Measurements from ENCODE around the gene RAX2.
"Not testable (repeated sequence)": the region's sequence is repeated elsewhere in the genome, so short reads cannot be mapped to it uniquely, and the experiment has no call there.

The RAX2 gene

DNA sequence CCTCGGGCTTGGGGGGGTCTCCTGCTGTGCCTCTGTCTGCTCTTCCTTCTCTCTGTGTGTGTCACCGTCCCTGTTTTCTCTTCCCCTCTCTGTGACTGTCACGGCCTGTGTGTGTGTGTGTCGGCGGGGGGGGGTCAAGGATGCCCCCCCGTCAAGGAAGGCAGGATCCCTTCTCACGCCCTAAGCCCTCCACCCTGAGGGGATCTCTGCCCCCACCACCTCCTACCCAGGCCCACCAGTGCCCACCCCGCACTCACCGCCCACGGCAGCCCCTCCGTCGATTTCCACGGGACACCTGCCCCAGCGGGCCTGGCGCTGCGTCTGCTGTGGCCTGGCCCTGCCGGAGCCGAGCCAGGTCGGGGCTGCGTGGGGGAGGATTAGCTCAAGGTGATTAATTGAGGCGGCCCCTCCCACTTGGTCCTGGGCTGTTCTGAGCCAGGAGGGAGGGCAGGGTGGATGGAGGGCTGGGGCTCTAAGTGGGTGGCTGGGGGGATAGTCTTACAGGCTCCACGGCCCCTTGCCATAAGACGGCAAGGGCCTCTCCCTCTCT is at the start of gene RAX2:
Gene RAX2, minus strand, starts transcription at position 323 of the 550 bp plus-strand sequence. CDS start 486 bp downstream, outside the sequence.
- no peaks in the 10 kb centered on the region for H3K9me3 ChIP-seq (ENCODE audit: control insufficient read depth, insufficient read depth, low read length)
- H3K4me3 ChIP-seq (ENCODE audit: low read length), result no peak within 1 kb of the TSS
- peaks cover 4% of the 10 kb centered on the region; the same call in 1 of the 2 replicates for H3K36me3 ChIP-seq (ENCODE audit: control insufficient read depth, insufficient read depth, low read length)
- no peaks in the 10 kb centered on the region for H3K27me3 ChIP-seq (ENCODE audit: control insufficient read depth, insufficient read depth, low read length)
- DNase-seq (ENCODE audit: low read depth, low spot score), result no peak
- H3K27ac ChIP-seq (ENCODE audit: low read length), result no peak within 1 kb of the TSS
- H3K4me1 ChIP-seq (ENCODE audit: control insufficient read depth, insufficient read depth, low read length), result peaks cover 8% of the 10 kb centered on the region; the same call in 1 of the 2 replicates
- WGBS (ENCODE audit: insufficient coverage, insufficient read length), result no CpG with 5 or more reads among the region's 23 CpGs

DNA sequence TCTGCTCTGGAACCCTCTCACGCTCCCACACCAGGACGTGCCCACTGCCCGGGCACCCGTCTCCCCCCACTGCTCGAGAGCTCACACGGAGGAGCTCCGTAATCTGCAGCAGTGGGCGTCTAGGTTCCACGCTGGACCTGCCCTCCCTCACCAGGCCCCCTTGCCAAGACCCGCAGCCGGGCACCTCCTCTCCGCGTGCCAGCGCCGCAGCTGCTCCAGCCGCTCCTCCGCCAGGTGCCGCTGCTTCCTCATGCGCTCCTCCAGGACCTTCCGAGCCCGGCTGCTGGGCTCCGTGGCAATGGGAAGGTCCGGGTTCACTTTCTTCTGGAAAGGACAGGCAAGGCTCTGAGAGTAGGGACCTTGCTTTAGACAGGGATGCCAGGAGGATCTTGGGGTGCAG is 49.1 kb upstream of the RAX2 start:
- Histone ChIP-seq H3K9me3 (ENCODE audit: control insufficient read depth, insufficient read depth, low read length) (no peaks in the 10 kb centered on the region), H3K4me1 (ENCODE audit: control insufficient read depth, insufficient read depth, low read length) (no peaks in the 10 kb centered on the region), H3K27ac (ENCODE audit: low read length) (no peak overlapping the region), H3K36me3 (ENCODE audit: control insufficient read depth, insufficient read depth, low read length) (no peaks in the 10 kb centered on the region), H3K4me3 (ENCODE audit: low read length) (no peak overlapping the region), H3K27me3 (ENCODE audit: control insufficient read depth, insufficient read depth, low read length) (no peaks in the 10 kb centered on the region)
- DNase-seq (ENCODE audit: low read depth, low spot score), result no peak
- WGBS (ENCODE audit: insufficient coverage, insufficient read length), result no CpG with 5 or more reads among the region's 23 CpGs

DNA sequence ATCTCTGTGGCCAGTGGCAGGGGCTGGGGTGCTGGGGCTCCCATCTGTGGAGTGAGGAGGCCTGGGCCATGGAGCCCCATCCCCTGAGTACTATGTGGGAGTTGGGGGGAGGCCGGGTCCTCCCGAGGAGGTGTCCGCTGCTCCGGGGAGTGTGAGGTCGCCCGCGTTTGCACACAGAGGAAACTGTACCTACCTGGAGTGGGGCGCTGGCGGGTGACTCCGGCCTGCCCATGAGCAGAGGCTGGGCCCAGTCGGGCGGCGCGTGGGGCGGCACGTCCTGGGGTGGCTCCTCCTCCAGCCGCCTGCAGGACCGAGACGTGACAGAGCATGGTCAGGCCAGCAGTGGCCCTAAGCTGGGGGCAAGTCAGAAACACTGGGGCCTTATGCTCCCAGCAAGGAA is 48.0 kb upstream of the RAX2 start:
- Histone ChIP-seq H3K36me3 (ENCODE audit: control insufficient read depth, insufficient read depth, low read length) (no peaks in the 10 kb centered on the region), H3K27me3 (ENCODE audit: control insufficient read depth, insufficient read depth, low read length) (no peaks in the 10 kb centered on the region), H3K9me3 (ENCODE audit: control insufficient read depth, insufficient read depth, low read length) (no peaks in the 10 kb centered on the region), H3K4me1 (ENCODE audit: control insufficient read depth, insufficient read depth, low read length) (no peaks in the 10 kb centered on the region), H3K4me3 (ENCODE audit: low read length) (no peak overlapping the region), H3K27ac (ENCODE audit: low read length) (no peak overlapping the region)
- no CpG with 5 or more reads among the region's 19 CpGs for WGBS (ENCODE audit: insufficient coverage, insufficient read length)
- no peak for DNase-seq (ENCODE audit: low read depth, low spot score)

DNA sequence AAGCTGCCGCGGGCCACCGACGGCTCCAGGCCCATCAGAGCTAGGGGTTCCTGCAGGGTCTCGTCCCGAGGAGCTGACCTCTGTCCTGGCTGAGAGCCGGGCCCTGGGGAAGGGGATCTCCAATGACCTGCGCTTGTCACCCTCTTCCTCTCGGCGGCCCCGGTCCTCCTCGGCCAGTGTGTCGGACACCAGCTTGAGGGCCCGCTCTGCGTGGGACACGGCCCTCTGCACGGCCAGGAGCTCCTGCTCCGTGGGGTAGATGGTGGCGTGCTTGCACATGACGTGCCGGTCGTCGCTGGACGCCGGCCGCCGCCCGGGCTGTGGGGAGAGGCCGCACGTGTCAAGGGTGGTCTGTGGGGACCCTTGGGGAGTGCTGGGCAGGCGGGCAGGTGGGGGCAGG is 46.9 kb upstream of the RAX2 start:
- no peak for DNase-seq (ENCODE audit: low read depth, low spot score)
- H3K4me1 ChIP-seq (ENCODE audit: control insufficient read depth, insufficient read depth, low read length), result no peaks in the 10 kb centered on the region
- WGBS (ENCODE audit: insufficient coverage, insufficient read length), result no CpG with 5 or more reads among the region's 31 CpGs

DNA sequence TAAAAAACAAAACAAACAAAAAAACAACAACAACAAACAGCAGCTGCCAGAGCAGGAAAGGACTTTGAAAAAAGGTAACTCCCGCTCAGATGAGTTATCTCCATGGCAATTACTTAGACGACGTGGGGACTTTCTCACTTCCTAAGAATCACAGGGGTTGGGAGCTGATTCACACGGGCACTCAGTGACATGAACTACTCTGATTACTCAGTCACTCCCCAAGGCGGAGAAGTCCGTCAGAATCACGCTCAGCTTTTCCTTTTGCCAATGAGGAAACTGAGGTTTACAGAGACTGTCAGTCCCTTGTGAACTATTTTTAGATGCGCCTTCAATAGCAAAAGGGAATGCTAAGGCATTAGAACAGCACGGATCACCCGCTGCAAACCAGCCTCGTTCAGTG is 46.4 kb upstream of the RAX2 start:
- no peak overlapping the region for H3K27ac ChIP-seq (ENCODE audit: low read length)
- H3K4me1 ChIP-seq (ENCODE audit: control insufficient read depth, insufficient read depth, low read length), result no peaks in the 10 kb centered on the region
- H3K9me3 ChIP-seq (ENCODE audit: control insufficient read depth, insufficient read depth, low read length), result no peaks in the 10 kb centered on the region
- no peak overlapping the region for H3K4me3 ChIP-seq (ENCODE audit: low read length)
- WGBS (ENCODE audit: insufficient coverage, insufficient read length), result no CpG with 5 or more reads among the region's 11 CpGs
- H3K27me3 ChIP-seq (ENCODE audit: control insufficient read depth, insufficient read depth, low read length), result no peaks in the 10 kb centered on the region
- DNase-seq (ENCODE audit: low read depth, low spot score), result no peak
- H3K36me3 ChIP-seq (ENCODE audit: control insufficient read depth, insufficient read depth, low read length), result no peaks in the 10 kb centered on the region

More for the DNA sequence above, 46.9 kb upstream of the RAX2 start:
- Histone ChIP-seq H3K27me3 (ENCODE audit: control insufficient read depth, insufficient read depth, low read length) (no peaks in the 10 kb centered on the region), H3K36me3 (ENCODE audit: control insufficient read depth, insufficient read depth, low read length) (no peaks in the 10 kb centered on the region), H3K4me3 (ENCODE audit: low read length) (no peak overlapping the region), H3K27ac (ENCODE audit: low read length) (no peak overlapping the region), H3K9me3 (ENCODE audit: control insufficient read depth, insufficient read depth, low read length) (no peaks in the 10 kb centered on the region)

DNA sequence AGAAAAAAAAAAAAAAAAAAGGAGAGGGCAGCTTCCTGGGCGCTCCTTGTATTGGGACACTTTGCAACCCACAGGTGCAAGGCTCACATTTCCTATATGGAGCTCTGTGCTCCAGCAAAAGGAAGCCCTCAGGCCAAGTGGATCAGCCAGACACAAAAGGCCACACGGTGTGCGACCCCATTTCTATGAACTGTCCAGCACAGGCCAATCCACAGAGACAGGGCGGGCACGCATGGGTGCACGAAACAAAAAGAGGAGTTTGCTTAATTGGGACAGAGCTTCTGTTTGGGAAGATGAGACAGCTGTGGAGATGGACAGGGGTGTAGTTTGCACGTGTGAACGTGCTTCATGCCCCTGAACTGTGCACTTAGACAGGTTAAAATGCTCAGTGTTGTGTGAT is 45.7 kb upstream of the RAX2 start:
- no peak overlapping the region for H3K27ac ChIP-seq (ENCODE audit: low read length)
- WGBS (ENCODE audit: insufficient coverage, insufficient read length), result no CpG with 5 or more reads among the region's 8 CpGs
- DNase-seq (ENCODE audit: low read depth, low spot score), result no peak

DNA sequence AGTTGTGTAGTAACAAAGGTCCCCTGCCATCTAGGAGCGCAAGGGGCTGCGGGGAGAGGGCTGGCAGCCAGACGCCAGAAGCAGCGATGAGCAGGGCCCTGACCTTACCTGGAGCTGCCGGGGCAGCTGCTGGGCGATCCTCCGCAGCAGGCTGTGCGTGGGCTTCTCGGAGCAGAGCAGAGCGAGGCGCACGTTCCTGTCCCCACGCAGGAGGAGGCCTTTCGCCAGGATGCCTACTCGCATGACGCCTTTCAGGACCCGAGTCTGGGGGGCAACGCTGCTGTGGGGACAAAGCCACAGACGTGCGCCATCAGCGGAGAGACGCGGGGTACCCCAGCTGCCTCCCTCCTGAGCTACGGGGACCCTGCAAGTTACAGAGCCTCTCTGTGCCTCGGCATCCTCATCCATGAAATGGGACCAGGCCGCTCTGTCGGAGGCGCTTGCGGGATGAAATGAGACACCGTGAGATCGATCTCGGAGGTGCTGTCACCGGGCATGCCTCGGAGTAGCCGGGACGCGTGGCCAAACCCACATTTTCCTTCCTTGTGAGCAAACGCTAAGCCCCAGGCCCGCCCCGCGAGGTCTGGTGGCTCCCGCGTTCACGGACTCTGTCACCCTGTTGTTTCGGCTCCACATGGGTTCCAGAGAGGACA is 44.7 kb upstream of the RAX2 start:
- H3K27me3 ChIP-seq (ENCODE audit: control insufficient read depth, insufficient read depth, low read length), result no peaks in the 10 kb centered on the region
- no peaks in the 10 kb centered on the region for H3K36me3 ChIP-seq (ENCODE audit: control insufficient read depth, insufficient read depth, low read length)
- H3K4me3 ChIP-seq (ENCODE audit: low read length), result no peak overlapping the region
- H3K27ac ChIP-seq (ENCODE audit: low read length), result no peak overlapping the region
- WGBS (ENCODE audit: insufficient coverage, insufficient read length), result no CpG with 5 or more reads among the region's 45 CpGs
- H3K9me3 ChIP-seq (ENCODE audit: control insufficient read depth, insufficient read depth, low read length), result no peaks in the 10 kb centered on the region
- H3K4me1 ChIP-seq (ENCODE audit: control insufficient read depth, insufficient read depth, low read length), result no peaks in the 10 kb centered on the region
- DNase-seq (ENCODE audit: low read depth, low spot score), result no peak

More for the DNA sequence above, 45.7 kb upstream of the RAX2 start:
- H3K4me3 ChIP-seq (ENCODE audit: low read length), result no peak overlapping the region
- no peaks in the 10 kb centered on the region for H3K9me3 ChIP-seq (ENCODE audit: control insufficient read depth, insufficient read depth, low read length)
- H3K36me3 ChIP-seq (ENCODE audit: control insufficient read depth, insufficient read depth, low read length), result no peaks in the 10 kb centered on the region
- no peaks in the 10 kb centered on the region for H3K27me3 ChIP-seq (ENCODE audit: control insufficient read depth, insufficient read depth, low read length)
- no peaks in the 10 kb centered on the region for H3K4me1 ChIP-seq (ENCODE audit: control insufficient read depth, insufficient read depth, low read length)

DNA sequence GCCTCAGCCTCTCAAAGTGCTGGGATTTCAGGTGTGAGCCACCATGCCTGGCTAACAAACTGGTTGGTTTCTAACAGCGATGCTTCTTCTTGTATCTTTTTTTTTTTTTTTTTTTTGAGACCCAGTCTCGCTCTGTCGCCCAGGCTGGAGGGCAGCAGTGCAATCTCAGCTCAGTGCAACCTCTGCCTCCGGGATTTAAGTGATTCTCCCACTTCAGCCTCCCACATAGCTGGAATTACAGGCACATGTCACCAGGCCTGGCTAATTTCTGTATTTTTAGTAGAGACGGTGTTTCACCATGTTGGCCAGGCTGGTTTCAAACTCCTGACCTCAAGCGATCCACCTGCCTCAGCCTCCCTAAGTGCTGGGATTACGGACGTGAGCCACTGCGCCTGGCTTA is 44.1 kb upstream of the RAX2 start:
- not testable (repeated sequence) for H3K27me3 ChIP-seq (ENCODE audit: control insufficient read depth, insufficient read depth, low read length); H3K4me3 ChIP-seq (ENCODE audit: low read length); H3K36me3 ChIP-seq (ENCODE audit: control insufficient read depth, insufficient read depth, low read length); H3K9me3 ChIP-seq (ENCODE audit: control insufficient read depth, insufficient read depth, low read length); H3K27ac ChIP-seq (ENCODE audit: low read length); DNase-seq (ENCODE audit: low read depth, low spot score); H3K4me1 ChIP-seq (ENCODE audit: control insufficient read depth, insufficient read depth, low read length)
- WGBS (ENCODE audit: insufficient coverage, insufficient read length), result no CpG with 5 or more reads among the region's 9 CpGs

DNA sequence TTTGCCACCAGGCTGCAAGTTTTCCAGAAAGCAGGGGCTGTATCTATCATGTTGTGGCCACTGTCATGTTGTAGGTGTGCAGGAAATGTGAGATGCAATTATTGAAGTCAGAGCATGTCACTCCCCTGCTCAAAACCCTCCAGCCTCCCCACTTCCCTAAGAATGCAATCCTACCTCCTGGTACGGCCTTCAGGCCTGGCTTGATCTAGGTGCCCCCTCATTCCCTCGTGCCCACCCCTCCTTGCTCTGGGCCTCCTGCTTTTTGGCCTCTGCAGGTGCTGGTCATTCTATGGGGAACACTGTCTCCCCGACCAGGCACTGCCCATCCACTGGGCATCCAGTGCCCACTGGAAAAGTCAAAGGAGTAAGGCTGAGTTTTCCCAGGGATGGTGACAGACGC is 42.6 kb upstream of the RAX2 start:
- Histone ChIP-seq H3K4me3 (ENCODE audit: low read length) (no peak overlapping the region), H3K36me3 (ENCODE audit: control insufficient read depth, insufficient read depth, low read length) (no peaks in the 10 kb centered on the region), H3K9me3 (ENCODE audit: control insufficient read depth, insufficient read depth, low read length) (no peaks in the 10 kb centered on the region), H3K27ac (ENCODE audit: low read length) (no peak overlapping the region), H3K27me3 (ENCODE audit: control insufficient read depth, insufficient read depth, low read length) (no peaks in the 10 kb centered on the region), H3K4me1 (ENCODE audit: control insufficient read depth, insufficient read depth, low read length) (no peaks in the 10 kb centered on the region)
- WGBS (ENCODE audit: insufficient coverage, insufficient read length), result no CpG with 5 or more reads among the region's 4 CpGs
- DNase-seq (ENCODE audit: low read depth, low spot score), result no peak

DNA sequence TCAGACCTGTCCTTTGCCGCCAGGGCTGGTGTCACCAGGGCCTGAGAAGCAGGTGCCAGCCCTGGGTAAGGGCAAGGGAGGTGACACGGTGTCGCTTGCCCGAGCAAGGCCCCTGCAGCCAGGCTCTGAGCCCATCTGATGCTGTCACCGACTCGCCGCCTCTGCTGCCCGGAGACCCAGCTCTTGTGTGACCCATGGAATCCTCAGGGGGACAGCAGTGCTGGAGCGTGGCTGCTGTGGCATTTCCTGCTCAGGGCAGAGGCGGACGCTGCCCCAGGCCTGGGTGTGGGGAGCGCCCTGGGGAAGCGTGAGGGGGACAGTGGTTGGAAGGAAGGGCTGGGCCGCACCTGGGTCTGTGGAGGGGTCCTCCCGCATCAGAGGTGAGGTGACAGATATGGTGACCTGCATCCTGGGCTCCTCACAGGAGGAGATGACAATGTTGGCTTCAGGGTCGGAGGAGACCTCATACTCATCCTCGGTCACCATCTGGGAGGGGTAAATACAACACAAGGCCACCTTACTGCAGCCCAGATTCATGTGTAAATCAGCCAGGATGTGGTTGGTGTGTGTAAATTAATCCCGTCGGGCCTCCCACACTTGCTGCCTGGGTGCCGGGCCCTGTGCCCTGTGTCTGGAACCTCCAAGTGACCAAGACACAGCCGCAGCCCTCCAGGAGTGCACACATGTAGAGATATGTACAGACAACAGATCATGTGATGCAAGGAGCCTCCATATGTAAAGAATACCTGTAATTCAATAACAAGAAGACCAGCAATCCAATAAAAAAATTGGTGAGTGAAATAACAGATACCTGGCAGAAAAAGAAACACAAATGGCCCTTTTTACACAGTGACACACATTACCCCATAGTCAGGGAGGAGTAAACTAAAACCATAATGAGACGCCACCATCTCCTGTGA is 41.7 kb upstream of the RAX2 start:
- DNase-seq (ENCODE audit: low read depth, low spot score), result no peak
- Histone ChIP-seq H3K4me1 (ENCODE audit: control insufficient read depth, insufficient read depth, low read length) (no peaks in the 10 kb centered on the region), H3K27me3 (ENCODE audit: control insufficient read depth, insufficient read depth, low read length) (no peaks in the 10 kb centered on the region), H3K27ac (ENCODE audit: low read length) (no peak overlapping the region), H3K4me3 (ENCODE audit: low read length) (no peak overlapping the region), H3K9me3 (ENCODE audit: control insufficient read depth, insufficient read depth, low read length) (no peaks in the 10 kb centered on the region), H3K36me3 (ENCODE audit: control insufficient read depth, insufficient read depth, low read length) (no peaks in the 10 kb centered on the region)
- WGBS (ENCODE audit: insufficient coverage, insufficient read length), result no CpG with 5 or more reads among the region's 22 CpGs
